GM18868 (cell line): ENCODE measurements around the gene RHBDL3.
A peak's percentile ranks its signal among the peaks of the same experiment; 100 is the strongest.
"Not testable (repeated sequence)": the region's sequence is repeated elsewhere in the genome, so short reads cannot be mapped to it uniquely, and the experiment has no call there.

Source experiments
- ATAC-seq: cut with Tn5 transposase; IDR thresholded peaks from one replicate; pipeline ENCODE4 v1.9.1; 2021; ENCODE audit warnings: mild to moderate bottlenecking, moderate library complexity; ENCODE audit not compliant: unreplicated experiment

The RHBDL3 gene

GRCh38 chr17:32323046-32323445 is 57.4 kb downstream of the RHBDL3 start:
- no peak for ATAC-seq

GRCh38 chr17:32323811-32324491 is 58.3 kb downstream of the RHBDL3 start:
- no peak for ATAC-seq

GRCh38 chr17:32327911-32328310 is 62.3 kb downstream of the RHBDL3 start:
- ATAC-seq = no peak

- ATAC-seq = no peak
Measured at GRCh38 chr17:32330147-32330546, 64.5 kb downstream of the RHBDL3 start.

GRCh38 chr17:32331243-32332040 is 65.8 kb downstream of the RHBDL3 start:
- ATAC-seq = no peak

GRCh38 chr17:32333187-32333586 is 67.6 kb downstream of the RHBDL3 start:
- no peak for ATAC-seq

GRCh38 chr17:32335046-32335445 is 69.4 kb downstream of the RHBDL3 start:
- ATAC-seq = no peak

- no peak for ATAC-seq
Measured at GRCh38 chr17:32335687-32336086, 70.1 kb downstream of the RHBDL3 start.

GRCh38 chr17:32341141-32341856 is 75.7 kb downstream of the RHBDL3 start:
- ATAC-seq = peak; percentile 14

GRCh38 chr17:32341857-32342602 is 76.4 kb downstream of the RHBDL3 start, which contains the start of gene C17orf75:
TSS of gene C17orf75 (minus strand) at chr17:32342173. CDS start at chr17:32342139, 34 bp downstream.
- ATAC-seq = peak; percentile 74

- ATAC-seq = no peak
Measured at GRCh38 chr17:32342603-32343325, 77.1 kb downstream of the RHBDL3 start.

GRCh38 chr17:32345951-32346600 is 80.4 kb downstream of the RHBDL3 start:
- no peak for ATAC-seq

GRCh38 chr17:32348483-32348800 is 82.8 kb downstream of the RHBDL3 start:
- ATAC-seq = no peak

GRCh38 chr17:32349503-32349853 is 83.8 kb downstream of the RHBDL3 start:
- ATAC-seq = no peak

- ATAC-seq = peak; percentile 87
Measured at GRCh38 chr17:32349854-32350665, 84.4 kb downstream of the RHBDL3 start, which contains the start of gene ZNF207. TSS of gene ZNF207 (plus strand) at chr17:32350157. CDS start at chr17:32350286, 129 bp downstream.

GRCh38 chr17:32350666-32351418 is 85.2 kb downstream of the RHBDL3 start:
- ATAC-seq = no peak

GRCh38 chr17:32352734-32353133 is 87.1 kb downstream of the RHBDL3 start:
- not testable (repeated sequence) for ATAC-seq
